ENCODE measurements around the gene ADNP. TPM values are rescaled to one million over a fixed set of nuclear protein-coding genes. Genes with fewer than 3 reads are reported as not detected.

ADNP gene
- total and polyA plus RNA-seq, 2 of the 13 experiments (the other 11 are each of a cell fraction or from before 2014, with no cell fraction given) = 21.0 to 21.5 TPM

DNA sequence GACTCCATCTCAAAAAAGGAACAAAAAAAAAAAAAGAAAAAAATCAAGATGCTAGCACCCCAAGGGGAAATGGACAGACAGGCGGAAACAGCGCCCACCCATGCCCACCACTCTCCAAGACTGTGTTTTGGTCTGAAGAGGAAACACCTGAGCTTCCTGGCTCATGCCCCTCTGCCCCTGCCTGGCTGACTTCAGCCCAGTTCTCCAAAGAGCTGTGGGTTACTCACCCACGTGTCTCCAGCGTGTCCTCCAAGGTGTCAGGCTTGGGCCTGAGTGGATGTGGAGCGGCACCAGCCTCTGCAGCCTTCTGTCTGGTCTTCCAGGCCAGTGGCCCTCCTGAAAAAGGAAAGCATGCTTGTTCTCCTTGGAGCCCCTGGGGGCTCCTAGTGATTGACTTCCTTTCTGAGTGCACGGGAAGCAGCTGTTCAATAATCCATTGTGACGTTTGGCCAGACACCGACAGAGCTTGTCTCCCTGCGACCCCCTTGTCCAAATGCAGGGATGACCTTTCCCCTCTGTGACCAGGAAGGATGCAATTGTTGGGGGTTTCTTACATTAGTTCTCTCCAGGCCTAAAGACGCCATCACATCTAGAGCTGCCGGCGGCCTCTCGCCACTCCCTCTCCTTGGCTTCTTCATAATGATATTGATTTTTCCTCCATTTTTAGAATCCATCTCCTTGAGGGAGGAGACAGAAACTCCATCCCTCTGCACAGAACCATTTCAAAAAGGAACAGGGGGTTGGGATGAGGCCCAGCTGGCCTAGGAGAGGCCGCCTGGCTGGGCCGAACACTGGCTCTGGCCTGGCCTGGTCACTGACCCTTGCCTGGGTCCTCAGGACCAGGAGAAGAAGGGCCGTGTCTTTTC is 58.4 kb downstream of the ADNP start:
- no TSS peak for BruUV-seq (replicated peaks)
- no peaks in the 10 kb centered on the region for H3K9me3 ChIP-seq (ENCODE audit: low read length)
- peak overlapping the region; percentile 65 for H3K4me2 ChIP-seq (ENCODE audit: low read depth, low read length)
- no peaks in the 10 kb centered on the region for H3K36me3 ChIP-seq (replicated peaks in 1 of 2; ENCODE audit: control insufficient read depth in 1 of 2, insufficient read depth in 2 of 2, low read length in 2 of 2)
- in situ Hi-C loops (cut with HindIII; ENCODE audit: extremely low pct_ligation_motif_present, low pct_unique_long_range_greater_than_20kb) = no loop called here
- FAIRE-seq (no peak), DNase-seq (ENCODE audit: low spot score) (no peak), ATAC-seq (peak; percentile 6; the same call in 2 of the 3 replicates)
- H3K27me3 ChIP-seq (ENCODE audit: control insufficient read depth in 1 of 2, insufficient read depth in 2 of 2, low read length in 2 of 2) = no peaks in the 10 kb centered on the region
- H3K9ac ChIP-seq (ENCODE audit: insufficient read depth, low read depth, low read length) = no peak overlapping the region; the same call in 1 of the 2 replicates
- intact Hi-C loops (cut with micrococcal nuclease; ENCODE audit: unreplicated experiment) = no loop called here
- no peaks in the 10 kb centered on the region for H3K79me2 ChIP-seq (ENCODE audit: insufficient read depth, low read length)
- no peak overlapping the region for H3K27ac ChIP-seq (ENCODE audit: extremely low read length, insufficient read depth, low read length)
- no peaks in the 10 kb centered on the region for H4K20me1 ChIP-seq (ENCODE audit: insufficient read depth, low read length)
- 69% methylated on average over 16 of the region's 16 CpGs for WGBS (ENCODE audit: low lambda C conversion rate)
- peak overlapping the region in 1 of 3 experiments; percentile 26; a peak in 1 of 6 replicates for H3K4me3 ChIP-seq (replicated peaks in 1 of 3; ENCODE audit: insufficient read depth in 1 of 3, low read depth in 2 of 3, low read length in 3 of 3)
- H2AFZ ChIP-seq (ENCODE audit: low read length) = no peak overlapping the region
- peaks cover 59% of the 10 kb centered on the region for H3K4me1 ChIP-seq (ENCODE audit: insufficient read depth, low read length)
- ChIA-PET POLR2A (interaction anchor here (0.6 to 1.0 kb wide), 3 partner anchors 19 to 169 kb away, joined by 3 read pairs; partner anchors contain the start of gene ADNP), CTCF (ENCODE audit: low intra/inter-chr PET ratio, low total read pairs) (no interaction called here)
- TF ChIP-seq POLR2G (IDR thresholded peaks at IDR 0.05; ENCODE audit: low read depth, low read length) (no peak), PAX8 (CRISPR knock-in tag; IDR thresholded peaks at IDR 0.05; ENCODE audit: borderline replicate concordance) (no peak), MYPOP (CRISPR knock-in tag; IDR thresholded peaks at IDR 0.05) (no peak), ZNF777 (CRISPR knock-in tag; IDR thresholded peaks at IDR 0.05) (no peak), HOXA3 (CRISPR knock-in tag; IDR thresholded peaks at IDR 0.05) (0 out of 2 replicates have a peak, but pooled peaks have one; percentile 10), ELK4 (CRISPR knock-in tag; IDR thresholded peaks at IDR 0.05; ENCODE audit: borderline replicate concordance) (no peak), MZF1 (CRISPR knock-in tag; IDR thresholded peaks at IDR 0.05; ENCODE audit: borderline replicate concordance) (no peak), CBX2 (IDR thresholded peaks at IDR 0.05; ENCODE audit: low read depth, low read length) (no peak), CBX2 (CRISPR knock-in tag; IDR thresholded peaks at IDR 0.05; ENCODE audit: low read depth) (no peak), MAFK (conservative IDR thresholded peaks at IDR 0.05 in 1 of 2, IDR thresholded peaks at IDR 0.05 in 1 of 2; ENCODE audit: low read length in 2 of 2) (no peak), SRY (CRISPR knock-in tag; IDR thresholded peaks at IDR 0.05) (no peak), ERF (CRISPR knock-in tag; IDR thresholded peaks at IDR 0.05) (no peak), ZNF501 (CRISPR knock-in tag; IDR thresholded peaks at IDR 0.05) (peak; percentile 3; the same call in 1 of the 2 replicates)
- TF ChIP-seq, protein P1, sequence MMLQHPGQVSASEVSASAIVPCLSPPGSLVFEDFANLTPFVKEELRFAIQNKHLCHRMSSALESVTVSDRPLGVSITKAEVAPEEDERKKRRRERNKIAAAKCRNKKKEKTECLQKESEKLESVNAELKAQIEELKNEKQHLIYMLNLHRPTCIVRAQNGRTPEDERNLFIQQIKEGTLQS (CRISPR knock-in tag; IDR thresholded peaks at IDR 0.05) = no peak
- TF ChIP-seq, protein P2, sequence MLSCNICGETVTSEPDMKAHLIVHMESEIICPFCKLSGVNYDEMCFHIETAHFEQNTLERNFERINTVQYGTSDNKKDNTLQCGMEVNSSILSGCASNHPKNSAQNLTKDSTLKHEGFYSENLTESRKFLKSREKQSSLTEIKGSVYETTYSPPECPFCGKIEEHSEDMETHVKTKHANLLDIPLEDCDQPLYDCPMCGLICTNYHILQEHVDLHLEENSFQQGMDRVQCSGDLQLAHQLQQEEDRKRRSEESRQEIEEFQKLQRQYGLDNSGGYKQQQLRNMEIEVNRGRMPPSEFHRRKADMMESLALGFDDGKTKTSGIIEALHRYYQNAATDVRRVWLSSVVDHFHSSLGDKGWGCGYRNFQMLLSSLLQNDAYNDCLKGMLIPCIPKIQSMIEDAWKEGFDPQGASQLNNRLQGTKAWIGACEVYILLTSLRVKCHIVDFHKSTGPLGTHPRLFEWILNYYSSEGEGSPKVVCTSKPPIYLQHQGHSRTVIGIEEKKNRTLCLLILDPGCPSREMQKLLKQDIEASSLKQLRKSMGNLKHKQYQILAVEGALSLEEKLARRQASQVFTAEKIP (CRISPR knock-in tag; IDR thresholded peaks at IDR 0.05; ENCODE audit: borderline replicate concordance) = no peak
- TF ChIP-seq, protein P3, sequence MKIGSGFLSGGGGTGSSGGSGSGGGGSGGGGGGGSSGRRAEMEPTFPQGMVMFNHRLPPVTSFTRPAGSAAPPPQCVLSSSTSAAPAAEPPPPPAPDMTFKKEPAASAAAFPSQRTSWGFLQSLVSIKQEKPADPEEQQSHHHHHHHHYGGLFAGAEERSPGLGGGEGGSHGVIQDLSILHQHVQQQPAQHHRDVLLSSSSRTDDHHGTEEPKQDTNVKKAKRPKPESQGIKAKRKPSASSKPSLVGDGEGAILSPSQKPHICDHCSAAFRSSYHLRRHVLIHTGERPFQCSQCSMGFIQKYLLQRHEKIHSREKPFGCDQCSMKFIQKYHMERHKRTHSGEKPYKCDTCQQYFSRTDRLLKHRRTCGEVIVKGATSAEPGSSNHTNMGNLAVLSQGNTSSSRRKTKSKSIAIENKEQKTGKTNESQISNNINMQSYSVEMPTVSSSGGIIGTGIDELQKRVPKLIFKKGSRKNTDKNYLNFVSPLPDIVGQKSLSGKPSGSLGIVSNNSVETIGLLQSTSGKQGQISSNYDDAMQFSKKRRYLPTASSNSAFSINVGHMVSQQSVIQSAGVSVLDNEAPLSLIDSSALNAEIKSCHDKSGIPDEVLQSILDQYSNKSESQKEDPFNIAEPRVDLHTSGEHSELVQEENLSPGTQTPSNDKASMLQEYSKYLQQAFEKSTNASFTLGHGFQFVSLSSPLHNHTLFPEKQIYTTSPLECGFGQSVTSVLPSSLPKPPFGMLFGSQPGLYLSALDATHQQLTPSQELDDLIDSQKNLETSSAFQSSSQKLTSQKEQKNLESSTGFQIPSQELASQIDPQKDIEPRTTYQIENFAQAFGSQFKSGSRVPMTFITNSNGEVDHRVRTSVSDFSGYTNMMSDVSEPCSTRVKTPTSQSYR (CRISPR knock-in tag; IDR thresholded peaks at IDR 0.05; ENCODE audit: borderline replicate concordance) = no peak

All from HepG2 (cell line).